GM18909 (cell line): Measurements from ENCODE around the gene TTBK1.

Source experiments
- ATAC-seq: cut with Tn5 transposase; IDR thresholded peaks from one replicate; pipeline ENCODE4 v1.9.1; 2021; ENCODE audit warnings: mild to moderate bottlenecking; ENCODE audit not compliant: unreplicated experiment, poor library complexity

TTBK1 gene

GRCh38 chr6:43253401-43253800, 10.1 kb downstream of the TTBK1 start:
- ATAC-seq = no peak

- ATAC-seq = no peak
These were observed 11.0 kb downstream of the TTBK1 start for GRCh38 chr6:43254138-43254817.

- no peak for ATAC-seq
These were observed 11.6 kb downstream of the TTBK1 start for GRCh38 chr6:43254846-43255245.

- no peak for ATAC-seq
These were observed 12.2 kb downstream of the TTBK1 start for GRCh38 chr6:43255408-43256054.

- ATAC-seq = no peak
These were observed 13.5 kb downstream of the TTBK1 start for GRCh38 chr6:43256670-43257366.

- ATAC-seq = no peak
These were observed 14.3 kb downstream of the TTBK1 start for GRCh38 chr6:43257367-43258145.

GRCh38 chr6:43258180-43258579, 14.9 kb downstream of the TTBK1 start:
- ATAC-seq = no peak

GRCh38 chr6:43258807-43259686, 15.8 kb downstream of the TTBK1 start:
- ATAC-seq = no peak

GRCh38 chr6:43260791-43261190, 17.5 kb downstream of the TTBK1 start:
- ATAC-seq = no peak

GRCh38 chr6:43261198-43261597, 17.9 kb downstream of the TTBK1 start:
- ATAC-seq = no peak

GRCh38 chr6:43262000-43262779, 18.9 kb downstream of the TTBK1 start:
- no peak for ATAC-seq

- ATAC-seq = no peak
These were observed 19.6 kb downstream of the TTBK1 start for GRCh38 chr6:43262780-43263313.

- ATAC-seq = peak; percentile 76
These were observed 20.3 kb downstream of the TTBK1 start for GRCh38 chr6:43263314-43264178.

- no peak for ATAC-seq
These were observed 21.4 kb downstream of the TTBK1 start for GRCh38 chr6:43264599-43265145.

GRCh38 chr6:43265564-43265963, 22.3 kb downstream of the TTBK1 start:
- no peak for ATAC-seq

- ATAC-seq = no peak
These were observed 24.5 kb downstream of the TTBK1 start for GRCh38 chr6:43267619-43268354.

GRCh38 chr6:43268355-43268700, 25.0 kb downstream of the TTBK1 start:
- ATAC-seq = no peak
